ENCODE data around the gene TBC1D22A.

The TBC1D22A gene

GRCh38 chr22:47207846-47208554, 445.6 kb downstream of the TBC1D22A start:
- TF ChIP-seq, protein P1, sequence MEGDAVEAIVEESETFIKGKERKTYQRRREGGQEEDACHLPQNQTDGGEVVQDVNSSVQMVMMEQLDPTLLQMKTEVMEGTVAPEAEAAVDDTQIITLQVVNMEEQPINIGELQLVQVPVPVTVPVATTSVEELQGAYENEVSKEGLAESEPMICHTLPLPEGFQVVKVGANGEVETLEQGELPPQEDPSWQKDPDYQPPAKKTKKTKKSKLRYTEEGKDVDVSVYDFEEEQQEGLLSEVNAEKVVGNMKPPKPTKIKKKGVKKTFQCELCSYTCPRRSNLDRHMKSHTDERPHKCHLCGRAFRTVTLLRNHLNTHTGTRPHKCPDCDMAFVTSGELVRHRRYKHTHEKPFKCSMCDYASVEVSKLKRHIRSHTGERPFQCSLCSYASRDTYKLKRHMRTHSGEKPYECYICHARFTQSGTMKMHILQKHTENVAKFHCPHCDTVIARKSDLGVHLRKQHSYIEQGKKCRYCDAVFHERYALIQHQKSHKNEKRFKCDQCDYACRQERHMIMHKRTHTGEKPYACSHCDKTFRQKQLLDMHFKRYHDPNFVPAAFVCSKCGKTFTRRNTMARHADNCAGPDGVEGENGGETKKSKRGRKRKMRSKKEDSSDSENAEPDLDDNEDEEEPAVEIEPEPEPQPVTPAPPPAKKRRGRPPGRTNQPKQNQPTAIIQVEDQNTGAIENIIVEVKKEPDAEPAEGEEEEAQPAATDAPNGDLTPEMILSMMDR (IDR thresholded peaks at IDR 0.05) = no peak
- no peak overlapping the region for H3K27ac ChIP-seq
- peak; percentile 43 for DNase-seq (ENCODE audit: low spot score)
- no peak overlapping the region for H3K4me3 ChIP-seq

GRCh38 chr22:47208630-47209029, 446.2 kb downstream of the TBC1D22A start:
- no peak overlapping the region for H3K4me3 ChIP-seq
- TF ChIP-seq, protein P1 (IDR thresholded peaks at IDR 0.05) = no peak

DNA sequence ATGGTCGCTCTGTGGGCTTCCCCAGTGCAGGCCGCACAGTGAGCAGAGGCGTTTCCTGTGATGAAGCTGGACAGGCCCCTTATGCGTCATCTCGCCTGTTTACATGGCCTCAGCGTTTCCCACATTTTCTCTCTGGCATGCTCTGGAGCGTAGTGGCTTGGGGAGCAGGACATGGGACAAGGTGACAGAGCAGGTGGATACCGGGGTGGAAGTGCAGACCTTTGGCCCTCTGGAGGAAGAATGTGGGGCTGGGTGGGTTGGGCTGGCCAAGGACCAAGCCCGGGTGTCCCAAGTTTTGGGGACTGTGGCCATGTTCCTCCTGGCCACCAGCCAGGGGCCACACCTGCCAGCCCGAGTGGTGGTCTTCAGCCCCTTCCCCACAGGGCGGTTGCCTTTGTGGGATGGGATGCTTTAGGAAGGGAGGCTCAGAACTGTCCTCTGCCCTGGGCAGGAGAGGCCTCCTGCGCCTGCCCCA, 446.6 kb downstream of the TBC1D22A start:
- H3K4me3 ChIP-seq = no peak overlapping the region
- peak; percentile 41 for DNase-seq (ENCODE audit: low spot score)
- TF ChIP-seq, protein P1 (IDR thresholded peaks at IDR 0.05) = no peak
- no peak overlapping the region for H3K27ac ChIP-seq

More at GRCh38 chr22:47208630-47209029, 446.2 kb downstream of the TBC1D22A start:
- no peak for DNase-seq (ENCODE audit: low spot score)
- H3K27ac ChIP-seq = no peak overlapping the region

- DNase-seq (ENCODE audit: low spot score) = peak; percentile 41
- H3K27ac ChIP-seq = no peak overlapping the region
- TF ChIP-seq, protein P1 (IDR thresholded peaks at IDR 0.05) = no peak
- no peak overlapping the region for H3K4me3 ChIP-seq
Observed at GRCh38 chr22:47209547-47210023, 447.1 kb downstream of the TBC1D22A start.

- DNase-seq (ENCODE audit: low spot score) = no peak
- TF ChIP-seq, protein P1 (IDR thresholded peaks at IDR 0.05) = no peak
- H3K4me3 ChIP-seq = no peak overlapping the region
- H3K27ac ChIP-seq = no peak overlapping the region
Observed at GRCh38 chr22:47210112-47210657, 447.7 kb downstream of the TBC1D22A start.

GRCh38 chr22:47210686-47211085, 448.2 kb downstream of the TBC1D22A start:
- TF ChIP-seq, protein P1 (IDR thresholded peaks at IDR 0.05) = no peak
- no peak overlapping the region for H3K4me3 ChIP-seq
- no peak overlapping the region for H3K27ac ChIP-seq
- DNase-seq (ENCODE audit: low spot score) = no peak
